ENCODE data around the gene ZNF333.

DNA sequence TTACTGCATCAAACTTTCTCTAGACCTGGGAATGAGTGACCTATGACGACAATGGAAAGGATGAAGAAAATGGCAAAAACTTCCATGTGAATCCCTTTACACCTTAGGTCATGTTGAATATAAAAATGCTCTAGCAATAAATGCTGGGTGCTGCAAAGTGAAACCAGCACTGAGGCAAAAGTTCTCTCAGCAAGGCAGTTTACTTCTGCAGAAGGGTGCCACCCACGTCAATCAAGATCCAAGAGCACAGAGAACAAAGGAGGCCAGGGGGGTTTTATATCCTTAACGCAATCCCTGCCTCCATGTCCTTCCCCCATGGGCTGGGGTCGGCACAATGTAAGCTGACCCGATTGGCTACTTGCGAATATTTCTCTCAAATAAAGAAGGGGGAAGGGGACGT is 38.7 kb downstream of the ZNF333 start:
- TF ChIP-seq EZH2 (IDR thresholded peaks at IDR 0.05): no peak
- TF ChIP-seq POLR2AphosphoS5 (IDR thresholded peaks at IDR 0.05; ENCODE audit: borderline replicate concordance, low read depth, low read length): no peak
- no peak for TF ChIP-seq FOXP2 (optimal IDR thresholded peaks at IDR 0.05; ENCODE audit: control extremely low read depth, extremely low read length, insufficient read depth)
